Lung microvascular endothelial cell (primary cell): ENCODE results near the gene KCNMB1. TPM values are rescaled to one million over a fixed set of nuclear protein-coding genes. Genes with fewer than 3 reads are reported as not detected.
A peak's percentile ranks its signal among the peaks of the same experiment; 100 is the strongest.
"Not testable (repeated sequence)": the region's sequence is repeated elsewhere in the genome, so short reads cannot be mapped to it uniquely, and the experiment has no call there.

Experiments used
- DNase-seq, 2 donors: peaks; one replicate each; pipeline versions ENCODE4 v3.0.0 to v3.0.0-alpha.2; 2010; ENCODE audit warnings: low read depth in 2 of 2
- total RNA-seq: library from RNA; depleted of rRNA; stranded (reverse); fragments of >200 nt; gene quantifications from 2 replicates; pipeline ENCODE4 v1.2.1, GENCODE V29; 2014

Gene KCNMB1
- total RNA-seq, 1 donor from 2014 or later, result not detected

DNA sequence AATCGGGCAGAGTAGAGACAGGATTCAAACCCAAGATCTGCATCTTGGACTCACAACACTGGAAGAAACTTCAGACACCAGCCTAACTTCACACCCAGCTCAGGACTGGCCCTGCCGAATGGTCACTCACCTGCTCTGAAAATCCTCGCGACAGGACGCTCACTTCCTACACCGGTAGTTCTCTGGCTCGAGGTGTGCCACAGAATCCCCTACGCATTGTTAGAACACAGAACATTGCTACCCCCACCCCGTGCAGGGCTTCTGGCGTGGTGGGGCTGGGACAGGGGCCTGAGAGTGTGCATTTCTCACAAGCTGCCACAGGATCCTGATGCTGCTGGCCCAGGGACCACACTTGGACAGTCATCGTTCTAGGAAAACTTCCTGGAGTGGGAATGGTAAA is 12.1 kb downstream of the KCNMB1 start:
- DNase-seq, result no peak

DNA sequence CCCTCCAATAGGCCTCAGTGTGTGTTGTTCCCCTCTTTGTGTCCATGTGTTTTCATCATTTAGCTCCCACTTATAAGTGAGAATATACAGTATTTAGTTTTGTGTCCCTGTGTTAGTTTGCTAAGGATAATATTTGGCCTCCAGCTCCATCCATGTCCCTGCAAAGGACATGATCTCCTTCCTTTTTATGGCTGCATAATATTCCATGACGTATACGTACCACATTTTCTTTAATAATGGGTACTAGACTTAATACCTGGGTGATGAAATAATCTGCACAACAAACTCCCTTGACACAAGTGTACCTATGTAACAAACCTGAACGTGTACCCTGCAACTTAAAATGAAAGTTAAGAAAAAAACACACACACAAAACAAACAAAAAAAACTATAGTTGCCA is 12.6 kb downstream of the KCNMB1 start:
- DNase-seq, result not testable (repeated sequence)

- no peak for DNase-seq
Observed at GRCh38 chr5:170375283-170375682, 13.9 kb downstream of the KCNMB1 start.

DNA sequence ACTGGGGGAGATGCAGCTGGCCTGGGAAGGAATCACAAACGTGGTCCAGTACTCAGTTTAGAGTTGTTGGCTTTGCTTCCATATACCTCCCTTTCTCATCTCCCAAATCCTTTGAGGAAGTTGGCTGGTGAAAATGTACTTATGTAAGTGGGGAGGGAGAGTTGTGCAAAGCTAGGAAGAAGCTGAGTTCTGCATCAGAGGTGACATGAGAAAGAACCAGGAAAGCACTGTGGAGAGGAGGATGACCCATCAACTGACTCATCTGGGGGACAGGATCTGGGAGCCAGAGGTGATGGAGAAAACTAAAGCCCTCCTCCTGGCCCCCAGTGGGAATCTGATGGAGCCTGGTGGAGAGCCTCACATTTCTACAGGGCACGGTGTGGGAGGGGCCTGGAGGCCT is 16.2 kb downstream of the KCNMB1 start:
- DNase-seq, result no peak

DNA sequence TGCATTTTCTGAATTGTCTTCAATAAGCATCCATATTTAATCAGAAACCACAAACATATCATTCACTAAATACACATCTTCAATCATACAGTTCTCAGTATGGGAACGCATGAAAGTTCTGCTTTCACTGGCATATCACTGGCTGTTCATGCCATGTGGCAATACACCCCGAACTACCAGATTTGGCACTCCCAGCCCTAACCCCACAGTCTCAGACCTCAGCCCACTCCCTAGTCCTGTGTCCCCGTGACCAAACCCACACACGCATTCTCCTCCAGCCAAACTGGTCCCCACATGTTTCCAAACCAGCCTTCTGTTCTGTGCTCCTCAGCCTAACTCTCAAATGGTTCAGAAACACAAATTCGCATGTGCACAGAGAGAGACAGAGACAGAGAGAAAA is 20.6 kb downstream of the KCNMB1 start:
- no peak for DNase-seq

GRCh38 chr5:170366276-170366675 is 22.9 kb downstream of the KCNMB1 start:
- DNase-seq, result no peak

DNA sequence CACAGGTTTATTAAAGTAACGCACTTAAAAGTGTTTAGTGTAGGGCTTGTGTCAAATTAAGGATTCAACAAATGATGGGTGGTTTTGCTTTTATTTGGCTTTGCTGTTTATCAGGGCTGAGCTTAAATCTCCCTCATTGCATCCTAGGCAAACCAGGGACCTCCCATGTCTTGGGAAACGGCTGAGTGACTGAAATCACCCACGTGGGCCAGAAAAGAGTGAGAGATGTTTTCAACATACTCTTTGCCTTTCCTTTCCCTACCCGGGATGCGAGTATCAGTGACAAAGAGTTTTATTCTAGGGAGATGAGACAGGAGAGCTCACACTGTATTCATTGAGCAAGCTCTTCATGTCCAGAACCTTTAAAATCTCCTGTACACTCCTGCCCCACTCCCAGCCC is 23.3 kb downstream of the KCNMB1 start:
- DNase-seq, result no peak

DNA sequence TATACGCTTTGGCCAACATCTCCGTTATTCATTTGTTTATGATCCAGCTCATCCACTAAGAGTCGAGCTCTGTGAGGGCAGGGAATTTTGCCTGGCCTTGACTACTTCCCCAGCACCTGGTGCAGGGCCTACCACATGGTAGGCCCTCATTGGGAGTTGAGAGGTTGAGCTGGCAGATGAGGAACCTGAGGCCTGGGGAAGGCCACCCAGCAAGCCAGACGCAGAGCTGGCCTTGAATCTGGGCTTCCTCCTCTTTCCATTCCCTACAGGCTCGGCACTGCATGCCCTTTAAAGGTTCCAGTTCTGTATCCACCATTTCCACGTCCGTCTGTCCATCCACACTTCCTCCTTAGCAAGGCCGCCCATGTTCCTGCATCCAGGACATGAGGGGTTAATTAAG is 24.2 kb downstream of the KCNMB1 start:
- DNase-seq, result no peak

DNA sequence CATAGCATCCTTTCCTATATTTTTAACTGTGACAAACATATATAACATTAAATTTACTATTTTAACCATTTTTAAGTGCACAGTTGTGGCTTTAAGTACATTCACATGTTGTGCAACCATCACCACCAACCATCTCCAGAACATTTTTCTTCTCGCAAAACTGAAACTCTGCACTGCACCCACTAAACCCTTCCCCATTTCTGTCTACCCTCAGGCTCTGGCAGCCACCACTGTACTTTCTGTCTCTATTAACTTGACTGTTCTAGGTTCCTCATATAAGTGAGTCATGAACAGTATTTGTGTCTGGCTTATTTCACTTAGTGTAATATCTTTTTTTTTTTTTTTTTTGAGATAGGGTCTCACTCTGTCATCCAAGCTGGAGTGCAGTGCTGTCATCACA is 25.5 kb downstream of the KCNMB1 start:
- DNase-seq, result no peak

DNA sequence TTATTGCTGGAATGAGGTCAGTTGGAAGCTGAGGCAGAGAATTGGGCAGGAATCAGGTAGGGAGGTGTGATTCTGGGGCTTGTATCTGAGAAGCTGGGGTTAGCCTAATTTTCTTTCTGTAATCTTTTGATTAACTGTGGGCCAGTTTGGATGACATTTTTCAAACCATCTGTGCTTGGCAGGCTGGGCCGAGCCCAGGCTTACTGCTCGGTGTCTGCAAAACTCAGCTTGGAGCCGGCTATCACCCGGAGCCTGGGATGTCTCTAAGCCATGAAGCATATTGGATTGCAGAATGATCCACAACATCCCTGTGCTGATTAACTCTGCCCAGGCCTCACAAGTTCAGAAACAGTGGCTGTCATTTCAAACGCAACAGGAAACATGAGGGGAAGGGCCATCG is 26.5 kb downstream of the KCNMB1 start:
- no peak for DNase-seq

- DNase-seq, result no peak
Observed at GRCh38 chr5:170362102-170362501, 27.1 kb downstream of the KCNMB1 start.

DNA sequence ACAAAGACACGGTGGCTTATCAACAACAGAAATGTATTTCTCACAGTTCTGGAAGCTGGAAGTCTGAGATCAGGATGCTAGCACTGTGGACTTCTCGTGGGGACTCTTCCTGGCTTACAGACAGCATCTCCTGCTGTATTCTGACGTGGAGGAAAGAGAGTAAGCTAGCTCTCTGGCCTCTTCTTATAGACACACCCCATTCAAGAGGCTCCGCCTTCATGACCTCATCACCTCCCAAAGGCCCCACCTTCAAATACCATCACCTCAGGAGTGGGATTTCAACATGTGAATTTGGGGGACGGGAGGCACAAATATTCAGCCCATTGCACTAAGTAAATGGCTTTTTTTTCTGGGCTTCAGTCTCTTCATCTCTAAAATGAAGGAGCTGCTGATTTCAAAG is 27.6 kb downstream of the KCNMB1 start:
- DNase-seq, result no peak

GRCh38 chr5:170361116-170361515 is 28.1 kb downstream of the KCNMB1 start:
- DNase-seq, result no peak

DNA sequence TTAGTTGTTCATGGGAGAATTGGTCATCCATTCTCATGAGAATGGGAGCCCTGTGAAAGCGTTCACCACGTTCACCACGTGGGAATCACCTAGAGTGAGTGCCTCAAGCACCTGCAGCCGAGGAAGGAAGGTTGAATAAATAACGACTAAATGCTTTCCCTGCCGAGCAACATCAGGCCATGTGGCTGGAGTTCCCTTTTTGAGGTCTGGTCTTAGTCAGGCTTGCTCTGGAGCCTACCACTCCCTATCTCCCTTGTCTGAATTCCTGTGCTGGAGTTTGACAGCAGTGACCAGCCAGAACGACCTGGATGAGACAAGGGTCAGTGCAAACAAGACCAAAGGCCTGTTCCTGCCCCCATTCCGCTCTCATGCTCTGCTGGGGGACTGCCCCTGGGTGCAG is 28.5 kb downstream of the KCNMB1 start:
- DNase-seq, result no peak

DNA sequence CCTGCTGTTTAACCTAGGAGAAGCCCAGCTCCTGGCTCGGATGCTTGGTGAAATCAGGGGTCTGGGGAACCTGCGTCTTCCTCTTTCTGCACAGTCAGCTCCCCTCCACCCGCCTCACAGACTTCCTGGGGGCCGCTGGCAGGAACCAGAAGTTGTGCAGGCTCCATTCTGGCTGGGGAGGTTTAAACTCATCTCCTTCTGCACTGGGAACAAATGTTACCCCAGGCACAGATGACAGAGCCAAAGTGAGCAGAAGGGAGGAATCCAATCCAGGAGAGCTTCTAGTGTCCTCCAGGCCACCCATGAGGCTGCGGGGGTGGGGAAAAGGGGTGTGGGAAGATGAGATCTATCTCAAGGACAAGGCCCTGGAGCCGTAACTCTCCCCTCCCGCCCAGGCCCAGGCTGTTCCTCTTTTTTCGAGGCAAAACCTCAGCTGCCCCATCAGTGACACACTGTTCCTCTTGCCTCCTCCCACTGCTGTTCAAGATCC is 31.2 kb downstream of the KCNMB1 start:
- DNase-seq, result no peak

DNA sequence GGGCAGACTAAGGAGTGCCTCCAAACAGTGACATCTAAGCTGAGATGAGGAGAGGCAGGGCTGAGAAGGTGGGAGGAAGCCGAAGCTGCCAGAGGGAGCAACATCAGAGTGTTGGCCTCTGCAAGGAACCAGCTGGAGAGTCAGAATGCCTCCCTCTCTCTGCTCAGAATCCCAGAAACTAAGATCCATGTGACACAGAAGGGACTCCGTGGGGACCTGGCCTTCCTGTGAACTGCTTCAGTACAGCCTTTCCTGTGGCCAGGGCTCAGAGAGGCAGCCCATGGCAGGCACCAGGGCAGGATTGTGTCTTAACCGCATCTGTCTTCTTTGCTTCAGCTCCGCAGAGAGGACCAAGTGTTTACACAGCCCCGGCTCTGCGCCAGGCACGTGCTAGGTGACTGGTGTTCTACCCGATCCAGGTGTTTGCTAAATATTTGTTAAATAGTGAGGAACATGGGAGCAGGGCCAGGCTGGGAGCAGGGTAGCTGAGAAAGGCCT is 33.5 kb downstream of the KCNMB1 start:
- DNase-seq, result no peak

- DNase-seq, result no peak
Observed at GRCh38 chr5:170353961-170354360, 35.2 kb downstream of the KCNMB1 start.

GRCh38 chr5:170353011-170353761 is 36.0 kb downstream of the KCNMB1 start:
- no peak for DNase-seq

DNA sequence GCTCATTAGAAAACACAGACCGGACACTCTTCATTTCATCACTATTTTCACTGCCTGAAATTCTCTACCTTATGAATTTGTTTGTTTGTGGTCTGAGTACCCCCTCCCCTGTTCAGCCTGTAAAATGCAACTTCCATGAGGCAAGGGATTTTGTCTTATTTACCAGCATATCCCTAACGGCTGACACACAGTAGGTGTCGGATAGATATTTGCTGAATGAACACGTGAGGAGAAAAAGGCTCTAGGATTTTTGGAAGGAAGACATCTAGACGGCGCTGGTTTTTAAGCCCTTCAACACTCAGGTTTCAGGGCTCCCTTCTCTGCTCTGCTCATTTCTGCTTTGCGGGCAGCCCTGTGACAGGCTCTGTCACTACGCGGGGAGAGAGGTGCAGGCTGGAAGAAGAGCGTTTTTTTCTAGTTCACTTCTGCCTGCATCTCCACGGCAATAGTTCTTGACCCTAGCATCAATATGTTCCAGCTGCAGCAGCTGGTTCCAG is 41.0 kb downstream of the KCNMB1 start:
- DNase-seq, result peak; percentile 16 to 36

- DNase-seq, result no peak
Observed at GRCh38 chr5:170347022-170347567, 42.1 kb downstream of the KCNMB1 start.

- no peak for DNase-seq
Observed at GRCh38 chr5:170345971-170346370, 43.2 kb downstream of the KCNMB1 start.

GRCh38 chr5:170343177-170343576 is 46.0 kb downstream of the KCNMB1 start:
- no peak for DNase-seq

DNA sequence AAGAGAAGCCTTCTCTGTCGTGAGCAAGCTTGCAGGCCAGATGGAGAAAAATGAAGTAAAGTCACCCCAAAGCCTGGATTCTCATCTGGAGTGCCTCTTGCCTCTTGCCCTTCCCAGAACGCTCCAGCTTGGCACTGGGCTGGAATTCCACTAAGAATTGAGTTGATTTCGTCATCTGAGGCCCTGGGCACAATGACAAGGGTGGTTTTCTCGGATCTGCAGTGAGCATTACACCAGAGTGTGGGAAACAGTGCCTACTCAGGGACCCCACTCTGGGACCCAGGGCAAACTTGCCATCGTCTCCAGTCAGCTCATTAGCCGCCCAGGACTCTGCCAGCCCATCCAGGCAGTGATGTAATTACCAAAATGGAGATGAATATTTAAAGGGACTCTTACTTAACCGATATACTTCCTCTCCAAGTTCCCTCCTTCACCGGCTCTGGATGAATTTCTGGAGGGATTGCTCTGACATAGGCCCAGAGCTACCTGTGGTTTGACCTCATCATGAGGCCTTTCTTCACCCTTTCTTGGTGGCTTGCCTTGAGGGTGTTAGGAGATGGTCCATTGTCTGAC is 46.9 kb downstream of the KCNMB1 start:
- DNase-seq, result no peak
